ENCODE measurements around the gene MGAT3.

Gene MGAT3

DNA sequence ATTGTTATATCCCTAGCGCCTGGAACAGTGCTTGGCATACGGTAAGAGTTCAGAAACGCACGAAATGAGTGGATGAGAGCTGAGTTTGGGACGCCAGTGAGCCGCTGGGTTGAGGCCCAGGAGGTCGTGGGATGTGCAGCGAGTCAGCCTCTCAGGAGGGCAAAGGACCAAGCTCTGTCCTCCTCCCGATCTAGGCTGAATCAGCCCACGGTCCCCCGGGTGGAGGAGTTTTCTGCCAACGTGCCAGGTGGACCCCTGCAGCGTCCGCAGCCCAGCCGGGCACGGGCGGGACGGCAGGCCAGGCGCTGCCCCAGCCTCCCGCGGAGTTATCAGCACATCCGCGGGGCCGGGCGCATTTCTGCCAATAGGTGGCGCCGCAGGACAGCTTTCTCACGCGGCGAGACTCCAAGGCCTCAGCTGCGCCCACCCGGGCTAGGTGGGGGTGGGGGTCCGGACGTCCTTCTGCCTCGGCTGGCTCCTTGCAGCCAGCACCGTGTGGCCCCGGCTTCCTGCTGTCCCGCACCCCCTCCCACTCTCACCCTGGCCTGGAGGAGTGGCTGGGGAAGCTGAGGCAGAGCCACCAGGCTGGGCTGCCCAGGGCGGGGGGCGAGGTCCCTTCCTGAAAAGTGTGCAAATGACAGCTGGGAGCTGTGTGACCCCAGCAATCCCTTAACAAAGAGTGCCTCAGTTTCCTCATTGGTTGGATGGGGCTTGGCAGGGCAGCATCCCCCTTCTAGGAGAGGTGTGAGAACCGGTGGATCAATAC lies 78.0 kb downstream of the MGAT3 start:
- DNase-seq, result peak; percentile 62 to 70

DNA sequence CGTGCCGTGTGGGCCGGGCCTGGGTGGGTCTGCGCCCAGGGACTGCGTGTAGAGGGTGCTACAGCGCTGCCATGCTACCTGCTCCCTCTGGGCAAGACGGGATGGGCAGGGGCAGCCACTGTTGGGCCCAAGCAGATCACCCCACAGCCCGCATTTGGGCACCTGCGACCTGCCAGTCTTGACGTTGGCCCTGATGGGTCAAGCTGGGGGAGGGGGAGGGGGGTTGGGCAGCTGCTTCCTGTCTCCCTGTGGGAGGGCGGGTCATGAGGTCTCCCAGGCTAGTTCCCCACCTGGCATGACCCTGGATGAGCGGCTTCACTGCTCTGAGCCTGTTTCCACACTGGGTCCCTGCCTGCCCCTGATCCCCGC lies 78.5 kb downstream of the MGAT3 start:
- DNase-seq, result no peak

DNA sequence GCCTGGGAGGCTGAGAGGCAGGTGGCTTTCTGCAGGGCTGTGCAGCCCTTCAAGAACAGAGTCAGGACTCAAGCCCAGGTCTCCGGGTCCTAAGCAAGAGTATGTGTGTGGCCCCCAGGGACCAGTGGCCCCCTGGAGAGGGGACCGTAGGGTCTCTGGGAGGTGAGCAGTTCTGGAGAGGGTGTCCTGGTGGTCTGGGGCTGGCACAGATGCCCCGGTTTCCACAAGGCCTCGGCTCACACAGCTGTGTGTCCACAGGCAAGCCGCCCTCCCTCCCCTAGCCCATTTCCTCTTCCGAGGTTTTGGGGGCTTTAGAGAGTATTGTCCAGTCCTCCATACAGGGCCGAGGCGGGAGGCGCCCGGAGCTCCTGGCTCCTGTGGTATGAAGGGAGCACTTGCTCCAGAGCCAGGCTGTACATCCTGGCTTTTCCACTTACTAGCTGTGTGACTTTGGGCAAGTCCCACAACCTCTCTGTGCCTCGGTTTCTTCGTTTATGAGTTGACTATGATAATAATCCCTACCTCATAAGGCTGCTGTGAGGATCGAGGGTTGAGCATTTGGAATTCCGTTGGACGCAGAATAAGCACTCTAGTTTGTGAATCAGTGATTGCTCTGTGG lies 79.1 kb downstream of the MGAT3 start:
- no peak for DNase-seq

DNA sequence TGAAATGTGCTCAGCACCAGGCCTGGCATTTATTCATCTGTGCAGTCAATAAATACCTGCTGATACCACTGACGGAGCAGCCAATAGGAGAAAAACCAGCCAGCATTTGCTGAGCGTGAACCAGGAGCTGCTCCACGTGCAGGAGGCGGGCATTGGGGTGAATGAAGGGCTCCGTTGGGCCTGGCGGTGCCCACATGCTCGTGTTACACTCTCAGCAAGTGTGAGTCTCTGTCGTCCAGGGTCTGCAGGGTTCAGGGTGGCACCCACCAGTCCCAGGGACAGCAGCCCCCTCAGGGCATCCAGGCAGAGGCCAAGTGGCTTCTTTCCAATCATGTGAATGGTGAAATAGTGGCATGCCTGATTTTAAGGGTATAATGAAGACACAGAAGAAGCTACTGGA lies 79.9 kb downstream of the MGAT3 start:
- no peak for DNase-seq

DNA sequence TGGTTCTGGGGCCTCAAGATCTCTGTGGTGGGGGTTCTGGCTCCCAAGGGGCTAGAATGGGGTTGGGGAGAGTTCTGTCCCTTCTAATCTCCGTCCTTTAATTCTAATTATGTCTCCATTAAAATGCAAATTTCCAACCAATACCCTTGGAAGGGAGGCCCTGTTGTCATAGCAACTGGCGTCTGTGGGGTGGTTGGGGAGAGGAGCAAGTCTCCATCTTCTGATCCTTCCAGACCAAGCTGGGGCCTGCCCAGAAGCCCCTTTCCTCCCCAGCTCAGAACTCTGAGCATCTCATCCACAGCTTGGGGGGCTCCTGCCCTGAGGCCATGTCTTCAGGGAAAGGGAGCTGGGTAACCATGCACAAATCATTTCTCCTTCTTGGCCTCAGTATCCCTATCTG lies 81.2 kb downstream of the MGAT3 start:
- DNase-seq, result no peak
